Mammary microvascular endothelial cell (primary cell): ENCODE data around the gene LY9. TPM values are rescaled to one million over a fixed set of nuclear protein-coding genes. Genes with fewer than 3 reads are reported as not detected.

Source experiments
- total RNA-seq: library from RNA; depleted of rRNA; stranded (reverse); fragments of >200 nt; gene quantifications from 2 replicates; pipeline ENCODE4 v1.2.3, GENCODE V29; 2015

Gene LY9, protein sequence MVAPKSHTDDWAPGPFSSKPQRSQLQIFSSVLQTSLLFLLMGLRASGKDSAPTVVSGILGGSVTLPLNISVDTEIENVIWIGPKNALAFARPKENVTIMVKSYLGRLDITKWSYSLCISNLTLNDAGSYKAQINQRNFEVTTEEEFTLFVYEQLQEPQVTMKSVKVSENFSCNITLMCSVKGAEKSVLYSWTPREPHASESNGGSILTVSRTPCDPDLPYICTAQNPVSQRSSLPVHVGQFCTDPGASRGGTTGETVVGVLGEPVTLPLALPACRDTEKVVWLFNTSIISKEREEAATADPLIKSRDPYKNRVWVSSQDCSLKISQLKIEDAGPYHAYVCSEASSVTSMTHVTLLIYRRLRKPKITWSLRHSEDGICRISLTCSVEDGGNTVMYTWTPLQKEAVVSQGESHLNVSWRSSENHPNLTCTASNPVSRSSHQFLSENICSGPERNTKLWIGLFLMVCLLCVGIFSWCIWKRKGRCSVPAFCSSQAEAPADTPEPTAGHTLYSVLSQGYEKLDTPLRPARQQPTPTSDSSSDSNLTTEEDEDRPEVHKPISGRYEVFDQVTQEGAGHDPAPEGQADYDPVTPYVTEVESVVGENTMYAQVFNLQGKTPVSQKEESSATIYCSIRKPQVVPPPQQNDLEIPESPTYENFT
- not detected in 2 replicates for total RNA-seq

DNA sequence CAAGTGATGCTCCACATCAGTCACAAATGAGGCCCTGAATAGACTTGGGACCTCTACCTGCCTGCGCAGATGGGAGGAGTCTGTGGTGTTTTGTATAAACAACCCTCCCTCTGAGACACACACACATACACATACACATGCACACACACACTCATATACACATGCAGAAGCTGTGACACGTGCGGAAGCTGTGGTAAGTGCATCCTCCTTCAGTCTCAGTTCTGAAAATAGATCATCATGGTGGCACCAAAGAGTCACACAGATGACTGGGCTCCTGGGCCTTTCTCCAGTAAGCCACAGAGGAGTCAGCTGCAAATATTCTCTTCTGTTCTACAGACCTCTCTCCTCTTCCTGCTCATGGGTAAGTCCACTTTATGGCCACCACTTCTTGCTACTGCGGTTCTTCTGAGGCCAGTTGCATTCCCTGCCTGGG lies at the start of gene LY9:
LY9 (plus strand) TSS at position 224 of the 433 bp plus-strand sequence; CDS start at position 238, 14 bp downstream.

DNA sequence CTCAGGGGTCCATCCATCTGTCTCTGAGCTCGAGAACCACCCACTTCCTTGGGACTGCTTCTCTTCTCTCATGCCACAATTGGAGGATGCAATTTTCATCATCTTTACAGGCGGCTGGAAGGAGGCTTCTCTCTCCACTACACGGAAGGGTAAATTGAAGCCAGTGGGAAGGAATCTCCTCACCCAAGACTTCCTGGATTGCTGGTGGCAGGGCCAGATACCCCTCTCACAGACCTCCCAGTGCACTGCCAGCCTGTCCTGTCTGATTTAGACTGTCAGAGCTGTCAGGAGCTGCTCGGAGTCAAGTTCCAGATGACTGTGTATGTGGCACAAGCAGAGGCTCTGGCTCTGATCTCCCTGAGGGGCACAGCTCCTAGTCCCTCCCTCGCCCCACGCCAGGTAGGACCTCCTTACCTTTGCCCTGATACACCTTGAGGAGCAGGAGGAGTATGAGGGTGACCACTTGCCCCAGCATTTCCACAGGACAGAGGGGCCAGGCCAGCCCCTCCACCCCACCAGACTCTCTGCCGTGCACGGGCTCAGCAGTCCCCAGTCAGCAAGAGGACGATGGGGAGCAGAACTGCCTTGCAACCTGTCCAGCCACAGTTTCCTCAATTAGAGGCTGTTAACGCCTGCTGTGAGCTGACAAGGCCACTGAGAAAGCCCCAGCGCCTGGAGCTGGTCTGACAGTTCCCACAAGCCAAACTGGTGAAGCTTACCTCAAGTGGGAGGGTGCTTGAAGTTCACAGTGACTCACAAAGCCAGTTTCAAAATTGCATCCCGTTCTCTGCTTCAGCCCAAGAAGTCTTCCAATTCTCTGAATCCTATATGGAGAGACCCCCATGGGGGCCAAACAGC lies 66.5 kb downstream of the LY9 start, which contains the start of gene CD244:
CD244 (minus strand) TSS at position 685 of the 858 bp plus-strand sequence; CDS start at position 475, 210 bp downstream.

Other genes starting within 250 kb of the LY9 start
- gene CD84, start 216.7 kb upstream of the LY9 start, total RNA-seq, result not detected in 2 replicates
- gene SLAMF1, start 149.1 kb upstream of the LY9 start, total RNA-seq, result not detected in 2 replicates
- gene CD48, start 84.4 kb upstream of the LY9 start, total RNA-seq, result not detected in 2 replicates
- gene SLAMF7, start 56.9 kb upstream of the LY9 start, total RNA-seq, result not detected in 2 replicates
- gene CD244, start 66.7 kb downstream of the LY9 start, total RNA-seq, result not detected in 2 replicates
- gene ITLN1, start 89.0 kb downstream of the LY9 start, total RNA-seq, result not detected in 2 replicates
- gene ITLN2, start 158.6 kb downstream of the LY9 start, total RNA-seq, result not detected in 2 replicates
- gene F11R, start 225.0 kb downstream of the LY9 start, total RNA-seq, result 67.0 and 77.2 TPM in 2 replicates
- gene TSTD1, start 242.8 kb downstream of the LY9 start, total RNA-seq, result 1.5 TPM in 1 of 2 replicates, not detected in the other
- 59.0 and 59.1 TPM in 2 replicates for gene USF1, start 249.8 kb downstream of the LY9 start, total RNA-seq